HepG2 (cell line): ENCODE measurements around the gene GARIN3. TPM values are rescaled to one million over a fixed set of nuclear protein-coding genes. Genes with fewer than 3 reads are reported as not detected.
A peak's percentile ranks its signal among the peaks of the same experiment; 100 is the strongest.

Experiments
- ATAC-seq: fragments of 200-7000 bp; cut with Tn5 transposase; 3 replicates; pipeline ENCODE4 v1.9.1; 2020; ENCODE audit warnings: mild to moderate bottlenecking, moderate library complexity
- Bru-seq: library from RNA; stranded (reverse); fragments of 400-500 nt; gene quantifications from one replicate; lab custom pipeline; 2021; lab: Mats Ljungman, UMichigan
- BruChase-seq, 2 experiments: library from RNA; stranded (reverse); fragments of 400-500 nt; gene quantifications; one replicate each; lab custom pipeline; 2021; lab: Mats Ljungman, UMichigan
- BruUV-seq: library from RNA; stranded (reverse); fragments of 400-500 nt; replicated peaks from 2 replicates; lab custom pipeline; 2021; lab: Mats Ljungman, UMichigan
- CTCF ChIA-PET: fragments of 300-600 bp; formaldehyde crosslinking; extraction: SDS; loops from one replicate; lab custom pipeline; 2021; ENCODE audit warnings: low total read pairs, inconsistent platforms, low intra/inter-chr PET ratio; lab: Yijun Ruan, JAX
- POLR2A ChIA-PET: fragments of 350-600 bp; sonication (Branson Sonifier 250); formaldehyde crosslinking; loops from one replicate; lab custom pipeline; 2020; ENCODE audit warnings: antibody characterized with exemption, inconsistent platforms; lab: Yijun Ruan, JAX
- DNase-seq: peaks from one replicate; pipeline ENCODE4 v3.0.0-alpha.2; 2015; ENCODE audit warnings: low spot score
- FAIRE-seq: peaks from 3 replicates; lab custom pipeline; 2011; peaks lifted over from hg19 to GRCh38; lab: Jason Lieb, UNC
- H2AFZ ChIP-seq: one replicate; pipeline ENCODE4 v1.6.1; 2011; ENCODE audit warnings: low read length, inconsistent platforms
- H3K27ac ChIP-seq: fragments of 300-600 bp; 3 replicates; pipeline ENCODE4 v1.8.0; 2011; ENCODE audit warnings: mixed run types, mild to moderate bottlenecking, mixed read lengths, low read length, inconsistent platforms; ENCODE audit not compliant: insufficient read depth; ENCODE audit errors: extremely low read length
- H3K27me3 ChIP-seq, 2 experiments: fragments of 200-600 bp in 1 of 2; 2 replicates in 1 of 2; 3 replicates in 1 of 2; pipeline versions ENCODE4 v1.6.0 to v1.8.0; 2011; ENCODE audit warnings: low read length in 2 of 2, mild to moderate bottlenecking in 2 of 2, moderate library complexity in 2 of 2, inconsistent platforms in 1 of 2; ENCODE audit not compliant: insufficient read depth in 2 of 2, control insufficient read depth in 1 of 2
- H3K36me3 ChIP-seq, 2 experiments: fragments of 200-600 bp in 1 of 2; replicated peaks in 1 of 2; 2 replicates in 1 of 2; 3 replicates in 1 of 2; pipeline versions ENCODE4 v1.5.1 to v1.8.0; 2011; ENCODE audit warnings: low read length in 2 of 2, inconsistent platforms in 1 of 2; ENCODE audit not compliant: insufficient read depth in 2 of 2, control insufficient read depth in 1 of 2
- H3K4me1 ChIP-seq: 2 replicates; pipeline ENCODE4 v1.5.1; 2012; ENCODE audit warnings: low read length, inconsistent platforms; ENCODE audit not compliant: insufficient read depth
- H3K4me2 ChIP-seq: 2 replicates; pipeline ENCODE4 v1.6.0; 2011; ENCODE audit warnings: low read depth, low read length, inconsistent platforms
- H3K4me3 ChIP-seq, 3 experiments: fragments of 200-600 bp in 1 of 3; sonication (generic), shearing (Covaris generic) in 1 of 3; replicated peaks in 1 of 3; 2 replicates each; pipeline ENCODE4 v1.5.1; 2011 to 2016; ENCODE audit warnings: low read length in 3 of 3, inconsistent platforms in 2 of 3, low read depth in 2 of 3, mild to moderate bottlenecking in 2 of 3, control low read depth in 1 of 3, mixed read lengths in 1 of 3; ENCODE audit not compliant: insufficient read depth in 1 of 3
- H3K79me2 ChIP-seq: one replicate; pipeline ENCODE4 v1.6.1; 2011; ENCODE audit warnings: low read length, inconsistent platforms; ENCODE audit not compliant: insufficient read depth
- H3K9ac ChIP-seq: 2 replicates; pipeline ENCODE4 v1.6.0; 2011; ENCODE audit warnings: mild to moderate bottlenecking, low read depth, low read length, inconsistent platforms; ENCODE audit not compliant: insufficient read depth
- H3K9me3 ChIP-seq: 2 replicates; pipeline ENCODE4 v1.5.1; 2012; ENCODE audit warnings: mild to moderate bottlenecking, low read length
- H4K20me1 ChIP-seq: 2 replicates; pipeline ENCODE4 v1.6.0; 2011; ENCODE audit warnings: inconsistent platforms, mild to moderate bottlenecking, low read length, moderate library complexity; ENCODE audit not compliant: insufficient read depth
- ARID4A ChIP-seq: sonication (generic); formaldehyde crosslinking; IDR thresholded peaks from 2 replicates; pipeline ENCODE4 v1.5.0; 2020; ENCODE audit warnings: mild to moderate bottlenecking, missing genetic modification reagents, borderline replicate concordance
- CBX2 ChIP-seq, 2 experiments: fragments of 200-600 bp in 1 of 2; sonication (generic); formaldehyde crosslinking in 1 of 2; IDR thresholded peaks; 2 replicates each; pipeline versions ENCODE4 v1.7.0 to v1.8.1; 2018 to 2022; ENCODE audit warnings: low read depth in 2 of 2, low read length in 1 of 2, mild to moderate bottlenecking in 1 of 2, missing genetic modification reagents in 1 of 2
- HNRNPH1 ChIP-seq: fragments of 200-400 bp; formaldehyde crosslinking; optimal IDR thresholded peaks from 2 replicates; pipeline ENCODE3; 2017; ENCODE audit warnings: mild to moderate bottlenecking, low read depth, low read length
- JUND ChIP-seq: sonication (generic); formaldehyde crosslinking; IDR thresholded peaks from 2 replicates; pipeline ENCODE4 v1.8.0; 2022; ENCODE audit warnings: mild to moderate bottlenecking, missing genetic modification reagents
- KAT7 ChIP-seq: IDR thresholded peaks from 2 replicates; pipeline ENCODE4 v1.6.1; 2018; ENCODE audit warnings: borderline replicate concordance, missing compliant biosample characterization
- MYNN ChIP-seq: sonication (generic); formaldehyde crosslinking; IDR thresholded peaks from 2 replicates; pipeline ENCODE4 v1.4.0; 2020; ENCODE audit warnings: mild to moderate bottlenecking, low read depth, missing genetic modification reagents
- NFYB ChIP-seq: sonication (generic); formaldehyde crosslinking; IDR thresholded peaks from 2 replicates; pipeline ENCODE4 v1.4.0; 2020; ENCODE audit warnings: missing genetic modification reagents
- ZNF207 ChIP-seq: fragments of 450-650 bp; IDR thresholded peaks from 2 replicates; pipeline ENCODE4 v1.6.1; 2016; ENCODE audit warnings: antibody characterized with exemption, borderline replicate concordance
- ZNF292 ChIP-seq: sonication (generic); formaldehyde crosslinking; IDR thresholded peaks from 2 replicates; pipeline ENCODE4 v1.8.1; 2022; ENCODE audit warnings: mild to moderate bottlenecking, low read depth, missing genetic modification reagents, borderline replicate concordance
- ZNF337 ChIP-seq: sonication (generic); formaldehyde crosslinking; IDR thresholded peaks from 2 replicates; pipeline ENCODE4 v1.5.1; 2020; ENCODE audit warnings: missing genetic modification reagents, low read depth, mild to moderate bottlenecking, borderline replicate concordance
- ZNF800 ChIP-seq: sonication (generic); formaldehyde crosslinking; IDR thresholded peaks from 2 replicates; pipeline ENCODE4 v1.4.0; 2020; ENCODE audit warnings: missing genetic modification reagents
- ZNF879 ChIP-seq: sonication (generic); formaldehyde crosslinking; IDR thresholded peaks from 2 replicates; pipeline ENCODE4 v1.8.1; 2023; ENCODE audit warnings: missing genetic modification reagents
- WGBS: methylation state at CpG from one replicate; pipeline ENCODE4 v1.1.6; 2017; ENCODE audit warnings: low lambda C conversion rate; 5-methylcytosine and 5-hydroxymethylcytosine counted together
- in situ Hi-C: cut with HindIII; loops from 2 replicates; pipeline ENCODE4 v1.10.0; 2017; ENCODE audit warnings: low pct_unique_long_range_greater_than_20kb; ENCODE audit not compliant: extremely low pct_ligation_motif_present
- intact Hi-C: fragments of 100-400 bp; cut with micrococcal nuclease; formaldehyde crosslinking; loops from one replicate; pipeline ENCODE4 v1.10.0; 2022; ENCODE audit not compliant: unreplicated experiment
- long read RNA-seq, 2 experiments: library from RNA in 1 of 2; library from polyadenylated mRNA in 1 of 2; stranded (forward) in 1 of 2; unstranded in 1 of 2; transcript quantifications; one replicate each; pipeline ENCODE4 v2.0.0, GENCODE V29; 2019 to 2022
- polyA minus RNA-seq, 3 experiments: library from RNA; depleted of rRNA, polyadenylated mRNA; stranded (reverse); fragments of >200 nt; gene quantifications; 2 replicates each; pipeline ENCODE4 v1.2.3, GENCODE V29; 2011; ENCODE audit warnings: low replicate concordance in 1 of 3
- polyA plus RNA-seq, 8 experiments: library from polyadenylated mRNA; depleted of rRNA in 3 of 8; stranded (reverse) in 7 of 8; unstranded in 1 of 8; fragments of >200 nt; fragmentation: Illumina TruSeq in 4 of 8; extraction: Trizol in 4 of 8; gene quantifications; 2 replicates each; pipeline versions ENCODE4 v1.2.1 to v1.2.3, GENCODE V29; 2011 to 2016; ENCODE audit warnings: low read depth in 4 of 8, missing spikeins in 1 of 8, mixed read lengths in 1 of 8; ENCODE audit not compliant: insufficient read depth in 1 of 8
- total RNA-seq, 5 experiments: library from RNA; depleted of rRNA; stranded (reverse); fragments of >200 nt; fragmentation: Illumina TruSeq; extraction: Trizol; gene quantifications; 2 replicates each; pipeline ENCODE4 v1.2.3, GENCODE V29; 2016; ENCODE audit warnings: low read depth in 1 of 5

The GARIN3 gene
- not detected in 2 replicates for total RNA-seq (2016; rRNA removed; fragmentation: Illumina TruSeq; extraction: Trizol)
- not detected in 2 replicates for total RNA-seq (2016; cell fraction: cytosol; rRNA removed; fragmentation: Illumina TruSeq; extraction: Trizol; ENCODE audit: low read depth)
- total RNA-seq (2016; cell fraction: insoluble cytoplasmic fraction; rRNA removed; fragmentation: Illumina TruSeq; extraction: Trizol): not detected in 2 replicates
- total RNA-seq (2016; cell fraction: membrane; rRNA removed; fragmentation: Illumina TruSeq; extraction: Trizol): not detected in 2 replicates
- not detected in 2 replicates for total RNA-seq (2016; cell fraction: nucleus; rRNA removed; fragmentation: Illumina TruSeq; extraction: Trizol)
- polyA plus RNA-seq (2011; rRNA removed): not detected in 2 replicates
- polyA plus RNA-seq (2011; cell fraction: cytosol; rRNA removed): not detected in 2 replicates
- not detected in 2 replicates for polyA plus RNA-seq (2011; cell fraction: nucleus; rRNA removed)
- not detected in 2 replicates for polyA plus RNA-seq (2012)
- not detected in 2 replicates for polyA plus RNA-seq (2016; cell fraction: cytosol; fragmentation: Illumina TruSeq; extraction: Trizol; ENCODE audit: low read depth)
- polyA plus RNA-seq (2016; cell fraction: insoluble cytoplasmic fraction; fragmentation: Illumina TruSeq; extraction: Trizol; ENCODE audit: low read depth): not detected in 2 replicates
- polyA plus RNA-seq (2016; cell fraction: membrane; fragmentation: Illumina TruSeq; extraction: Trizol; ENCODE audit: low read depth): not detected in 2 replicates
- not detected in 2 replicates for polyA plus RNA-seq (2016; cell fraction: nucleus; fragmentation: Illumina TruSeq; extraction: Trizol; ENCODE audit: insufficient read depth, low read depth)
- polyA minus RNA-seq (2011; rRNA and poly(A)+ RNA removed; ENCODE audit: low replicate concordance): not detected in 2 replicates
- polyA minus RNA-seq (2011; cell fraction: cytosol; rRNA and poly(A)+ RNA removed): not detected in 2 replicates
- polyA minus RNA-seq (2011; cell fraction: nucleus; rRNA and poly(A)+ RNA removed): not detected in 2 replicates
- not detected for Bru-seq, nascent RNA
- BruChase-seq, experiment 1, labeled RNA remaining after a 6-hour chase: percentile 2 among the genes with signal in this experiment
- not detected for BruChase-seq, experiment 2, labeled RNA remaining after a 2-hour chase
- long read RNA-seq, experiment 1: 0 reads
- long read RNA-seq, experiment 2: 0 reads

- ChIA-PET CTCF (no interaction called here), POLR2A (no interaction called here)
- in situ Hi-C loops: no loop called here
- FAIRE-seq (no peak), ATAC-seq (no peak), DNase-seq (no peak)
- Histone ChIP-seq H3K4me3 (no peak within 1 kb of the TSS), H3K4me1 (no peaks in the 10 kb centered on the region), H3K36me3 (no peaks in the 10 kb centered on the region), H3K9me3 (no peaks in the 10 kb centered on the region), H3K4me2 (no peak within 1 kb of the TSS), H4K20me1 (no peaks in the 10 kb centered on the region), H3K79me2 (no peaks in the 10 kb centered on the region), H3K27ac (no peak within 1 kb of the TSS), H2AFZ (no peak within 1 kb of the TSS), H3K9ac (no peak within 1 kb of the TSS), H3K27me3 (peaks cover 1 to 27% of the 10 kb centered on the region in 2 experiments; a peak in 3 of 5 replicates)
- intact Hi-C loops: no loop called here
- no TSS peak for BruUV-seq
- 15% methylated on average over 7 of the region's 7 CpGs for WGBS
- no peak for TF ChIP-seq CBX2 (IDR thresholded peaks at IDR 0.05; ENCODE audit: low read depth, low read length)
- TF ChIP-seq CBX2 (CRISPR knock-in tag; IDR thresholded peaks at IDR 0.05; ENCODE audit: low read depth): no peak
- TF ChIP-seq ZNF879: no peak
- TF ChIP-seq ZNF207: no peak
- no peak for TF ChIP-seq JUND (CRISPR knock-in tag)
- TF ChIP-seq ZNF800 (CRISPR knock-in tag): no peak
- TF ChIP-seq KAT7 (CRISPR knock-in tag): no peak
- no peak for TF ChIP-seq NFYB (CRISPR knock-in tag)
- no peak for TF ChIP-seq ZNF292 (CRISPR knock-in tag)
- no peak for TF ChIP-seq ARID4A (CRISPR knock-in tag)
- TF ChIP-seq MYNN (CRISPR knock-in tag): no peak
- no peak for TF ChIP-seq ZNF337
- TF ChIP-seq HNRNPH1: no peak
Measured at GRCh38 chr5:157166214-157167213, at the start of gene GARIN3. GARIN3 (minus strand) TSS chr5:157166264; CDS start chr5:157166168, 96 bp downstream.
